Measurements from ENCODE around the gene LIN37.

The LIN37 gene

DNA sequence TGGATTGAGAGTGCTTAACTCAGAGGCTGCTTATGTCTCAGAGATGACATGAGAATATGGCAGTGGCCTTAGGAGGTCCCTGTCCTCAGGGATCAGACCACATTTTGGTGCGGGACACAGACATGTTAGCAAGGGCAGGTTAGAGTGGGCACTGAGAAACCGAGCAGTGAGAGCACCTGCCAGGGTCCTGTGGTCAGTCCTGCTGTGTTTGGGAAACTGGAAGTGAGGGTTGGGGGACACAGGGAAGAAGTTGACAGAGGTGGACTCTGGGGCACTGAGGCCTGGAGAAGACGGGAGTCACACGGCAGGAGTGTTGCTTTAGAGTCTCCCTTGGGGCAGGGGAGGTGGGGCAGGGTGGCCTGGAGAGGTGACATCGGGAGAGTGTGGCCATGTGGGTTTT, 13.5 kb upstream of the LIN37 start:
- Histone ChIP-seq H3K27me3 (no peaks in the 10 kb centered on the region), H3K9me3 (no peaks in the 10 kb centered on the region), H3K36me3 (peaks cover 100% of the 10 kb centered on the region), H3K4me1 (ENCODE audit: control insufficient read depth in 1 of 2, insufficient read depth in 1 of 2, low read depth in 1 of 2, low read length in 1 of 2) (peaks cover 5 to 6% of the 10 kb centered on the region in 2 experiments), H3K4me3 (ENCODE audit: low read depth in 1 of 2, low read length in 1 of 2) (no peak overlapping the region), H3K27ac (no peak overlapping the region)
- TF ChIP-seq, protein P1, sequence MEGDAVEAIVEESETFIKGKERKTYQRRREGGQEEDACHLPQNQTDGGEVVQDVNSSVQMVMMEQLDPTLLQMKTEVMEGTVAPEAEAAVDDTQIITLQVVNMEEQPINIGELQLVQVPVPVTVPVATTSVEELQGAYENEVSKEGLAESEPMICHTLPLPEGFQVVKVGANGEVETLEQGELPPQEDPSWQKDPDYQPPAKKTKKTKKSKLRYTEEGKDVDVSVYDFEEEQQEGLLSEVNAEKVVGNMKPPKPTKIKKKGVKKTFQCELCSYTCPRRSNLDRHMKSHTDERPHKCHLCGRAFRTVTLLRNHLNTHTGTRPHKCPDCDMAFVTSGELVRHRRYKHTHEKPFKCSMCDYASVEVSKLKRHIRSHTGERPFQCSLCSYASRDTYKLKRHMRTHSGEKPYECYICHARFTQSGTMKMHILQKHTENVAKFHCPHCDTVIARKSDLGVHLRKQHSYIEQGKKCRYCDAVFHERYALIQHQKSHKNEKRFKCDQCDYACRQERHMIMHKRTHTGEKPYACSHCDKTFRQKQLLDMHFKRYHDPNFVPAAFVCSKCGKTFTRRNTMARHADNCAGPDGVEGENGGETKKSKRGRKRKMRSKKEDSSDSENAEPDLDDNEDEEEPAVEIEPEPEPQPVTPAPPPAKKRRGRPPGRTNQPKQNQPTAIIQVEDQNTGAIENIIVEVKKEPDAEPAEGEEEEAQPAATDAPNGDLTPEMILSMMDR (IDR thresholded peaks at IDR 0.05), result no peak

DNA sequence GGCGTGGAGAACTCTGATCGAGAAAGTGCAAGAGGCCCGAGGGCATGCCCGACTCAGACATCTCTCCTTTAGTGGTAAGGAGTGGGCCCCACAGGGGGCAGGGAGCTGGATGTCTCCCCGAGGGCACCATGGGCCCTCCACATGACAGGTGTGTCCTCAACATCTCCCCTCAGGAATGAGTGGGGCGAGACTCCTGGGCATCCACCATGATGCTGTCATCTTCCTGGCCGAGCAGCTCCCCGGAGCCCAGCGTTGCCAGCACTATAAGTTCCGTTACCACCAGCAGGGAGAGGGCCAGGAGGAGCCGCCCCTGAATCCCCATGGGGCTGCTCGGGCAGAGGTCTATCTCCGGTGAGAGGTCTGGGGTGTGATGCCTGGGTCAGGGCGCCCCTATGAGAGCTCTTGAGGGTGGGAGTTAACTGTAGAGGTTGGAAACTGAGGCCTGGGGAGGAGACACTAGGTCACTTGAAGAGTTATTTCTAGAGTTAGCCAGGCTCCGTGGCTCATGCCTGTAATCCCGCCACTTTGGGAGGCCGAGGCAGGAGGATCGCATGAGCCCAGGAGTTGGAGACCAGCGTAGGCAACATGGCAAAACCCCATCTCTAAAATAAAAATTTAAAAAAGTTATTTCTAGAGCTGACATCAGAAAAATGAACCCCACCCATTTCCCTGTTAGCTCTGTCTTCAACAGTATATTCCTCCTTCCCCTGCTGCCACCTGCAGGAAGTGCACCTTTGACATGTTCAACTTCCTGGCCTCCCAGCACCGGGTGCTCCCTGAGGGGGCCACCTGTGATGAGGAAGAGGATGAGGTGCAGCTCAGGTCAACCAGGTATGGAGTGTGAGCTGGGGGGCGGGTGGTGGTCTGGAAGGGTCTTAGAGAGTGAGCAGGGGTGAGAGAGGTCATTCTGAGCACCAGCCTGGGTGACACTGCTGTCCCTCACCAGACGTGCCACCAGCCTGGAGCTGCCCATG, 11.2 kb upstream of the LIN37 start:
- H3K9me3 ChIP-seq, result no peaks in the 10 kb centered on the region
- peak overlapping the region; percentile 19 for H3K27ac ChIP-seq
- H3K4me1 ChIP-seq (ENCODE audit: control insufficient read depth in 1 of 2, insufficient read depth in 1 of 2, low read depth in 1 of 2, low read length in 1 of 2), result peaks cover 26 to 29% of the 10 kb centered on the region in 2 experiments
- H3K4me3 ChIP-seq (ENCODE audit: low read depth in 1 of 2, low read length in 1 of 2), result no peak overlapping the region
- no peaks in the 10 kb centered on the region for H3K27me3 ChIP-seq
- TF ChIP-seq, protein P1 (IDR thresholded peaks at IDR 0.05), result no peak
- H3K36me3 ChIP-seq, result peaks cover 77% of the 10 kb centered on the region

DNA sequence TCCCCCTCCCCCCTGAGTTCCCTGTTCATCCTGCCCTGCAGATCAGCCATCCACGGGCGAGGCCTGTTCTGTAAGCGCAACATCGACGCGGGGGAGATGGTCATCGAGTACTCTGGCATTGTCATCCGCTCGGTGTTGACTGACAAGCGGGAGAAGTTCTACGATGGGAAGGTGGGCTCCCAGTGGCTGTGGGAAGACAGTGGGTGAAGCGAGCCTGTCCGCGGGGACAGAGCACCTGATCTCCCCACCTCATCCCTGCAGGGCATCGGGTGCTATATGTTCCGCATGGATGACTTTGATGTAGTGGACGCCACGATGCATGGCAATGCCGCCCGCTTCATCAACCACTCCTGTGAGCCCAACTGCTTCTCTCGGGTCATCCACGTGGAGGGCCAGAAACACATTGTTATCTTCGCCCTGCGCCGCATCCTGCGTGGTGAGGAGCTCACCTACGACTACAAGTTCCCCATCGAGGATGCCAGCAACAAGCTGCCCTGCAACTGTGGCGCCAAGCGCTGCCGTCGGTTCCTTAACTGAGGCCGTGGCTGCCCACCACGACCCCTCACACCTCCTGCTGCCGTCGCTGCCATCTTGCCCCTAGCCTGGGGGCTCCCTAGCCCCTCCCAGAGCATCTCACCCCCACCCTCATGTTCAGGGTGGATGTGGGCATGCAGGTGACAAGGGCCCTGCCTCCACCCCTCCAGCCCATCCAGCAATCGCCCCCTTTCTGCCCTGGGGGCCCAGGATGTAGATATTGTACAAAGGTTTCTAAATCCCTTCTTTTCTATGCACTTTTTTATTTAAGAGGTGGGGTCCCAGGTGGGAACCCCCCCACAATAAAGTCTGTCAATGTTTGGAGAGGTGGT, 10.1 kb upstream of the LIN37 start:
- TF ChIP-seq, protein P1 (IDR thresholded peaks at IDR 0.05), result no peak
- Histone ChIP-seq H3K27me3 (no peaks in the 10 kb centered on the region), H3K27ac (peak overlapping the region; percentile 98), H3K4me3 (ENCODE audit: low read depth in 1 of 2, low read length in 1 of 2) (no peak overlapping the region), H3K4me1 (ENCODE audit: control insufficient read depth in 1 of 2, insufficient read depth in 1 of 2, low read depth in 1 of 2, low read length in 1 of 2) (peaks cover 36 to 39% of the 10 kb centered on the region in 2 experiments), H3K9me3 (no peaks in the 10 kb centered on the region), H3K36me3 (peaks cover 66% of the 10 kb centered on the region)

DNA sequence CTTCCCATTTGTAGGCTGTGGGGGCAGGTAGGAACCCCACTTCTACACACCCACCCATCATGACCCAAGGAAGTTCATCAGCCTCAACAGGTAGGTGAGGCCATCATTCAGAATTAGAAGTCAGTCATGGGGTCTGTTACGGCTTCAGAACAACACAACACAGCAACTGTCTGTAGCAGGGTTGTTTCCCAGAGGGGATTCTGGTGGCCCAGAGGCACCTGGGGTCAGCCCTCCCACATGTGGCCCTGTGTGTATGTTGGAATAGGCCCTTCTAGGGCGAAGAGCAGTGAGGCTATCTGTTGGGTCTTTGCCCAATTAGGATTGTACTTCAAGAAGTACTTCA, 9.5 kb upstream of the LIN37 start:
- Histone ChIP-seq H3K36me3 (peaks cover 60% of the 10 kb centered on the region), H3K27me3 (no peaks in the 10 kb centered on the region), H3K4me3 (ENCODE audit: low read depth in 1 of 2, low read length in 1 of 2) (no peak overlapping the region), H3K9me3 (no peaks in the 10 kb centered on the region), H3K27ac (peak overlapping the region; percentile 98), H3K4me1 (ENCODE audit: control insufficient read depth in 1 of 2, insufficient read depth in 1 of 2, low read depth in 1 of 2, low read length in 1 of 2) (peaks cover 40 to 44% of the 10 kb centered on the region in 2 experiments)
- TF ChIP-seq, protein P1 (IDR thresholded peaks at IDR 0.05), result no peak

DNA sequence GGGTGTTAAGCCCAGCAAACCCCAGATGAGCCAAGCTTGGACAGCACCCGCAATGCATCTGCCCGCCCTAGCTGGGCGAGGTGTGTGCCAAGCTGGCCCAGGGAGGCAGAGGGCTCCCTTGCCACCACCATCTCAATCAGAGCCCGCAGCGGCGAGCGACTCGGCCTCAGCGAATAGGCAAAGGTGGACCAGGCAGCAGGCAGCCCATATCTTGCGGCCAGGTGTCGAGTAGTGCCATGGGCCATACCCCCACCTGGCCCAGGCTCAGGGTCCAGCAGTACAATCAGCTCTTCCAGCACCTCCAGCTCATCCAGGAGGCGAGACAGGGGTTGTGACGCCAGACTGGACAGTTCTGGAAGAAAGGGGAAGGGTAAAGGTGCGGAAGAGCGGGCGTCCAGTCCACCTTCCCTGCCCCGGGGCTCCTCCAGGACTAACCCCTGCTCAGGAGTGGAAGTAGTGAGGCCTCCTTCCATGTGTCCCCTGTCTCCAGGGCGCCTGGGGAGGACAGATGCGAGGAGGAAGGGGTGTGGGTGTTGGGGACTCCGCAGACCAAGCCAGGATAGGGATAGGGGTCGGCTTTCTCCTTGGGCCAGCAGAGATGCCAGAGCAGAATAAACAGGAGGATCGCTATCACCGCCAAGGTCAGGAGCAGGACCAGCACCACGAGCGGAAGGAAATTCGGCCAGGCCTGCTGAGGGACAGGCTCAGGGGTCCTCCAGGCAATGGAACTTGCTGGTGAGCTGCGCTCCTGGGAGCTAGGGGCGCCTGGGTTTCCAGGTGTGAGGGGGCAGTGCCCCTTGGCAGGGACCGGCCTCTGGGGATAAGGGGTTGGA, 8.9 kb upstream of the LIN37 start:
- Histone ChIP-seq H3K9me3 (no peaks in the 10 kb centered on the region), H3K4me1 (ENCODE audit: control insufficient read depth in 1 of 2, insufficient read depth in 1 of 2, low read depth in 1 of 2, low read length in 1 of 2) (peaks cover 46 to 50% of the 10 kb centered on the region in 2 experiments), H3K27me3 (no peaks in the 10 kb centered on the region), H3K27ac (peak overlapping the region; percentile 98), H3K36me3 (peaks cover 54% of the 10 kb centered on the region), H3K4me3 (ENCODE audit: low read depth in 1 of 2, low read length in 1 of 2) (peak overlapping the region; percentile 91 to 93)
- TF ChIP-seq, protein P1 (IDR thresholded peaks at IDR 0.05), result no peak
